ENCODE results near the gene SOAT1.
"Not testable (repeated sequence)": the region's sequence is repeated elsewhere in the genome, so short reads cannot be mapped to it uniquely, and the experiment has no call there.

SOAT1 gene

GRCh38 chr1:179310291-179310690, 16.7 kb downstream of the SOAT1 start:
- no peak for DNase-seq

- DNase-seq, result no peak
These were observed 17.1 kb downstream of the SOAT1 start for GRCh38 chr1:179310721-179311120.

DNA sequence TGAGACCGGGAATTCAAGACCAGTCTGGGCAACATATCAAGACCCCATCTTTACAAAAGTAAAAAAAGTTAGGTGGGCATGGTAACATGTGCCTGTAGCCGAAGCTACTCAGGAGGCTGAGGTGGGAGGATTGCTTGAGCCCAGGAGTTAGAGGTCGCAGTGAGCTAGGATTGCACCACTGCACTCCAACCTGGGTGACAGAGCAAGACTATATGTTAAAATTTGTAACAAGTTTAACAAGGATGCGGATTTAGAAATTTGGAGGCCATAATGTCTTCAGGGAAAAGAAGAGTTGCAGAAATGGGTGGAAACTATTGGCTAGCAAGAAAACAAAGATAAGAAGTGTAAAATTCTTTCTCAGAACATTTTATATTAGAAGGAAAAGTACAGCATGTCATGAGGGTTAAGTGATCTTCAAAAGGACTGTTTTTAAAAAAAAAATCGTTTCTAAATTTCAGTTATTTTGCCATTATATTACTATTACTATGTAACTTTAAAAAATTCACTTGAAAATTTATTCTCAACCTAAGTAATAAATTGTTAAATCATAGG, 17.6 kb downstream of the SOAT1 start:
- DNase-seq, result no peak

GRCh38 chr1:179313004-179313403, 19.4 kb downstream of the SOAT1 start:
- DNase-seq, result no peak

DNA sequence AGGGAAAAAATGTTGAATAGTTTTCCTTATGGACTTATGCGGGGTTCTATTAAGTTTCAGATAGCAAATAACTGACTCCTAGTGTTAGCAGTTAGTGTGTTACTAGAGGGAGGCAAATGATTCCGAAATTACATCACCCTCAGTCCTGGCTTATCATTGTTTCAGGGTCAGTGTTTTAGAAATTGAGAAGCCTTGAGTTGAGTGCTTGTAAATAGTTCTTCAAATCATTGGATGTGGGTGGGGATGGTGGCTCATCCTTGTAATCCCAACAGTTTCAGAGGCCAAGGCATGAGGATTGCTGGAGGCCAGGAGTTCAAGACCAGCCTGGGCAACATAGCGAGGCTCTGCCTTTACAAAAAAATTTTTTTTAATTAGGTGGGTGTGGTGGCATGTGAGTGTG, 21.3 kb downstream of the SOAT1 start:
- no peak for DNase-seq

DNA sequence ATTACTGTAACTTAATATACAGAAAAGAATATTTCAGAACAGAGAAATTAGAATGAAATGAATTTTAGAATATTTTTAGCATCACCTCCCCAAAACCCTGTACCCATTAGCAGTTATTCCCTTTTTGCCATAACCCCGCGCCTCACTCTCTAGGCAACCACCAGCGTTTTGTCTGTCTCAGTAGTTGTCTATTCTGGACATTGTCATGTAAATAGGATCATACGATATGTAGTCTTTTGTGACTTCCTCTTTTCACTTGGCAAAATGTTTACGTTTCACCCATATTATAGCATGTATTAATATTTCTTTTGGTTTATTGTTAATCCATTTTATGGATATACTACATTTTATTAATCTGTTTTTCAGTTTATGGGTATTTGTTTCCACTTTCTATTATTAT, 24.9 kb downstream of the SOAT1 start:
- no peak for DNase-seq

DNA sequence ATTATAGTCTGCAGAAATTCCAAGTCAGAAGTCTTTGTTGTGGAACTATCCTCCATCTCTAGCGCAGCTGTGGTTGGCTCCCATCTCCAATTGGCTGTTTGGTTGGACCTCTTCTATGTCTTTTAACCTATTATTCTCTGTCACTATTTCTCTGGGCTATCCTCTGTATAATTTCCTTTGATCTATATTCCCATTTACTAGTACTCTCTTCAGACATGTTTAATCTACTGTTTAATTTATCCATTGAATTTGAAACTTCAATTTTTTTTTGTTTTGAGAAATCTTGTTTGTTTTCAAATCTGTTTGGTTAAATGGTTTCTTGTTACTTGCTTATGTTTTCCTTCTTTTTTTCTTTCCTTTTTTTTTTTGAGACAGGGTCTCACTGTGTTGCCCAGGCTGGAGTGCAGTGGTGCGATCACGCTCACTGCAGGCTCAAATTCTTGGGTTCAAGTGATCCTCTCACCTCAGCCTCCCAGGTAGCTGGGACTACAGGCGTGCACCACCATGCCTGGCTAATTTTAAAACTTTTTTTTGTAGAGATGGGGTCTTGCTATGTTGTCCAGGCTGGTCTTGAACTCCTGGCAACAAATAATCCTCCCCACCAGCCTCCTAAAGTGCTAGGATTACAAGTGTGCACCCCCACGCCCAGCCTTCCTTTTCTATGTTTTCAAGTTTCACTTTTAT, 28.1 kb downstream of the SOAT1 start:
- no peak for DNase-seq

GRCh38 chr1:179322557-179322956, 29.0 kb downstream of the SOAT1 start:
- no peak for DNase-seq

DNA sequence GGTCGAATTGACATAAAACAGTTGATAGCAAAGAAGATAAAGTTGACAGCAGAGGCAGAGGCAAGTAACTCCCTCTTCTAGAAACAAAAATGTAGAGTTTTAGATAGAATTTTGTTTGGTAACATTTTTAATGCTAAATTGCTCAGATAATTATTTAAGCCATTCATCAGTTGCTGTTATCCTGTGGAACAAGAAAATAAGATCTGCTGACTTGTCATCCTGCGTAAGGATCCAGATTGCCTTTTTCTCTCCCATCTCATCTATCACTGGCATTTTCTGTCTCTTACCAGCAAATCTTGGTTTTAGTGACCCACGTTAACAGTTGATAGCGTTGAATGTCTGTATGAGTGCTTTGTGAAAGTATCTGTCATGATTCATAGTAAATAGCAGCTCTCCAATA, 29.8 kb downstream of the SOAT1 start:
- DNase-seq, result no peak

DNA sequence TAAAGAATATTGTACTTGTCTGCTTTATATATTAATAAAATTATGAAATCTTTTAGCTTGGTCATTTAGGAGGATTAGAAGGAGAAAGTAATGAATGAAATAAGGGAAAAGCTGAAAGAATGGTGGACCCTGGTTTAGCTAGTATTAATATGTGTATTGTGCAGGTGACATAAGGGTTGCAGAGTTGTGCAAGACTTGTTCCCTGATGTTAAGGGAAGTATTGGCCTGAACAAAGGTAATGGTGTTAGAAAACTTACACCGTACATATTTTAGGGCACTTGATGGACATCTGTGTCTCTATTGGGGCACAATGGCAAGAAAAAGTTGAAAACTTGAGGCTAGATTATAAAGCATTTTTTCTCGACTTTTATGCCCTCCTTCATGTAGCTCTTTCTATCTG, 32.2 kb downstream of the SOAT1 start:
- no peak for DNase-seq

DNA sequence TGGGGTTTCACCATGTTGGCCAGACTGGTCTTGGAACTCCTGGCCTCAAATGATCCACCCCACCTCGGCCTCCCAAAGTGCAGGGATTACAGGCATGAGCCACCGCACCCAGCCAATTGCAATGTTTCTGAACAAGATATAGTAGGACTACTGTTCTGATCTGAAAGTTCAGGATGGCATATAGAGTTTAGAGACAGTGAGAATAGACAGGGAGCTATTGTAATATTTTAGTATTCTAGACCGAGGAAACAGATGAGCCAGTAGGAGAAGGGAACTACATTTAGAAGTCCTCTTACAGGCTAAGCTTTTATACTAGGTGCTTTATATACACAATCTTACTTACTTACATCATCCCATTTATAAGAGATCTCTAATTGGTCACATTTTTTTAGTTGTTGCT, 33.1 kb downstream of the SOAT1 start:
- no peak for DNase-seq

DNA sequence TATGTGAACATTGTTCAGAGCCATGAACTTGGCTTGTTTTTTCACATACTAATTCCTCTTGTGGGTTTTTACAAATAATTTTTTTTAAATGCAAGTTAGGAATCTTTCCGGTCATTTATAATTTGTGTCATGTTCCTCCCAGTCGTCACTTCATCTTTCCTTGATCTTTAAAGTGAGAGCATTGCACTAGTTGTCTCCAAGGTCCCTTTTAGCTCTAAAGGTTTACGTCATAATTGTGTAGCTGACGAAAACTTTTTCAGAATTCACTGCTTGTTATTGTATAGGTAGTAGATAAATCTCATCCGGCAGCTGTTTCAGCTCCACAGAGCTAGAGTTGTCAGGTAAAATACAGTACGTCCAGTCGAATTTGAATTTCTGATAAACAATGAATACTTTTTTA, 33.6 kb downstream of the SOAT1 start:
- DNase-seq, result no peak

DNA sequence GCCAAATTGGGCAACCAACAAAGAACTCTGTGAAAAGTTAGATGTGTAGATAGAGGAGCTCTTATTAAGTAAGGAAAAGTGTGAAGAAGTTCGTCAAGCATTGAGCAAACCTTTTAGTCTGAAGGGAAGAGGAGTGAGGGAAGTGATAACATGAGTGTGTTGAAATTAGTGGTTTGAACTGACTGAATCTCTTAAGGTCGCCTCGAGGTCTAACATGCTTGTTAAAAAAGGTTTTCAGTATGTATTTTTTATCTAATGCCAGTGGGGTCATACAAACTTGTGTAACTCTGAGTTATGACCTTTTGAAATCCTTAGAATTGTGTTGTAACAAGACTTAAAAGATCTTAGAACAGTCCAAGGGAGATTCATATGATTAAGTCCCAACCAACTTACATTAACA, 34.1 kb downstream of the SOAT1 start:
- DNase-seq, result no peak

GRCh38 chr1:179329862-179330261, 36.3 kb downstream of the SOAT1 start:
- no peak for DNase-seq

DNA sequence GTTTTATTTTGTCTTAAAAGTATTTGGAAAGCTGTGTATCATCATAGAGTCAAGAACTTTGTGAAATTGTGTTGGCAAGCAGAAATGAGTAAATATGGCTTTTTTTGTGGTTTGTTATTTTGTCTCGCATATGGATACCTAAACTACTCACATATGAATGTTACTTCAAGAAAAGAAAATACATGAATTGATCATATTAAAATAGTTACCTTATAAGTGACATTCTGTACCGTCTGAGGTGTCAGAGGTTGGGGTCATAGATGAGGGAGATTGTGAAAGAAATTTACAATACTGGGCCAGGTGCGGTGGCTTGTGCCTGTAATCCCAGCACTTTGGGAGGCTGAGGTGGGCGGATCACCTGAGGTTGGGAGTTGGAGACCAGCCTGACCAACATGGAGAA, 40.8 kb downstream of the SOAT1 start:
- DNase-seq, result no peak

DNA sequence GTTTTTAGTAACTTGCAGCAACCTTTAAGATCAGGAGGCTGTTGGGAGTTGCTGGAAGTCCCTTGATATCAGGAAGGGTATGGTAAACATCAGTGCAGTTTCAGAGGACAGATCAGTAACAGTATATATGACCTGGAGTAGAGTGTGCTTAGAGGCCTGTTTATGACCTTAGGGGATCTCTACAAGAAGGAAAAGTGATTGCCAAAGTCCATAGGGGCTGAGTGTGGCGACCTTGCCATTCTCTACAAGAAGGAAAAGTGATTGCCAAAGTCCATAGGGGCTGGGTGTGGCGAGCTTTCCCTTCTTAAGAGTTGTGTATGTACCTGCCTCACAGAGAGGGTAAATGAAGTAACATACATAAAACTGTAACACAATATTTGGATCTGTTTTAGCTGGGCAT, 43.7 kb downstream of the SOAT1 start:
- no peak for DNase-seq

GRCh38 chr1:179337942-179338560, 44.5 kb downstream of the SOAT1 start:
- DNase-seq, result no peak

DNA sequence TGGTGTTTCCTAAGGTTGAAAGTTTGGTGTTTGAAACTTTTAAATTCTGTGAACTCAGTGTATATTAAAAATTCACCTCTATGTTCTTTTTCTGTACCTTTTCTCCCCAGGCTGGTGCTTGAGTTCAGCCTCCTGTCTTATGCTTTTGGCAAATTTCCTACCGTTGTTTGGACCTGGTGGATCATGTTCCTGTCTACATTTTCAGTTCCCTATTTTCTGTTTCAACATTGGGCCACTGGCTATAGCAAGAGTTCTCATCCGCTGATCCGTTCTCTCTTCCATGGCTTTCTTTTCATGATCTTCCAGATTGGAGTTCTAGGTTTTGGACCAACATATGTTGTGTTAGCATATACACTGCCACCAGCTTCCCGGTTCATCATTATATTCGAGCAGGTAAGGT, 47.3 kb downstream of the SOAT1 start:
- DNase-seq, result no peak

DNA sequence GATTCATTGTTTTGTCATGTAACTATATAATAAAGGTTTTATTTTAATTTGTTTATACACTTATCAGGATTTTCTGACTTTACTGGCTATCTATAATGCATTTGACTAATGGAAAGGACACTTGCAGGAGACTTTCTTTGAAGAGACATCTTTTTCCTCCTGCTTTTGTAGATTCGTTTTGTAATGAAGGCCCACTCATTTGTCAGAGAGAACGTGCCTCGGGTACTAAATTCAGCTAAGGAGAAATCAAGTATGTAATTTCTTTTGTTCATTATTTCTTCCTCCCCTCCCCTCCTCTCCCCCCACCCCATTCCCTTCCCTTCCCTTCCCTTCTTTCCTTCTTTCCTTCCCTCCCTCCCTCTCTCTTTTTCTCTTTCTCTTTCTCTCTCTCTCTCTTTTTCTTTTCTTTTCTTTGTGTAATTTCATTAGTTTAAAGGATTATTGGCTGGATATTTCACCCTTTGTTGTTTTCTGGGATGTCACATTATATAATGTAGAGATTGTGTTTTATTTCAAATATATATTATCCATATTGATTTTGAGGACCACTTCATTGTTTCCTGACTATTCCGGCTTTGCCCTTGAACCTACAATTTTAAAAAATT, 48.4 kb downstream of the SOAT1 start:
- DNase-seq, result no peak

DNA sequence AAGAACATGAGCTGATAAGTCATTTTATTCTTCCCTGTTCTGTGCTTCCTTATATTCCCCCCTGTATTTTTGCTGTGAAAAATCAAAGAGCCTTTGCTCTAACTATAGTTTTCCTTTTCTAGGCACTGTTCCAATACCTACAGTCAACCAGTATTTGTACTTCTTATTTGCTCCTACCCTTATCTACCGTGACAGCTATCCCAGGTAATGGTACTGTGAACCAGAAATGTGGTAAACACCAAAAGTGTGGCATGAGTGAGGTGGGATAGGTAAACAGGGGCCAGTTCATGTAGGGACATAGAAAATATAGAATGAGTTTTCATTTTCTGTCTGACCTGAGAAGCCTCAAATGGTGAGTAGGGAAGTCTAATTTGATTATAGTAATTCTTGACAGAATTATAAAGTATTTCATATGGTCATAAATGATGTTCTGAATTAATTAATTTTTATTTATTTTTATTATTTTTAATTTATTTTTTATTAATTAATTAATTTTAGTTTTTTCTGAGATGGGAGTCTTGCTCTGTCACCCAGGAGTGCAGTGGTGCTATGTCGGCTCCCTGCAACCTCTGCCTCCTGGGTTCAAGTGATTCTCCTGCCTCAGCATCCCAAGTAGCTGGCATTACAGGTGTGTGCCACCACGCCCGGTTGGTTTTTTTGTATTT, 49.3 kb downstream of the SOAT1 start:
- DNase-seq, result no peak

DNA sequence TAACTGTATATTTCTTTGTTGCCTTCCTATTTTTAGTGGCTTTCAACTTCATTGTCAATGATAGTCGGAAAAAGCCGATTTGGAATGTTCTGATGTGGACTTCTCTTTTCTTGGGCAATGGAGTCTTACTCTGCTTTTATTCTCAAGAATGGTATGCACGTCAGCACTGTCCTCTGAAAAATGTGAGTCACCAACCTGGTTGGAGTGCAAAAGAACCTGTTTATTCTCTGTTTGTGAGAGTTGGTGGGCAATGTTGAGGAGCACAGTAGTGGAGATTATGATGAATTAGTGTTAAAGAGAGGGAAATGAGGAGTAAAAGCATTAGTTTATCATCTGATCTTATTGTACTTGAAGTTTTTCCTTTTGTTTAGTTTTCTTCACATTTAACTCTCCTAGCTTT, 57.7 kb downstream of the SOAT1 start:
- no peak for DNase-seq

- DNase-seq, result no peak
These were observed 58.6 kb downstream of the SOAT1 start for GRCh38 chr1:179352236-179352635.

GRCh38 chr1:179353546-179353945, 59.9 kb downstream of the SOAT1 start:
- no peak for DNase-seq

DNA sequence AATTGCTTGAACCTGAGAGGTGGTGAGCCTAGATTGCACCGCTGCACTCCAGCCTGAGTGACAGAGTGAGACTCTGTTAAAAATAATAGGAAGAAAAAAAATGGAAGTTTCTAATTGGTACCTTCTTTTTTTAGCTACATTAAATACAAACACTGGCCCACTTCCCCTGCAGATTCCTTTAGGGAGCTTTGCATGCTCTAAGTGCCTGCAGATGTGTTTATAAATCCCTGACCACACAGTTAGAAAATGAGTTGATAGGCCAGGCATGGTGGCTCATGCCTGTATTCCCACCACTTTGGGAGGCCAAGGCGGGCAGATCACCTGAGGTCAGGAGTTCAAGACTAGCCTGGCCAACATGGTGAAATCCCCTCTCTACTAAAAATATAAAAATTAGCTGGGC, 68.0 kb downstream of the SOAT1 start:
- DNase-seq, result not testable (repeated sequence)
